ENCODE measurements around the gene KMT2B. TPM values are rescaled to one million over a fixed set of nuclear protein-coding genes. Genes with fewer than 3 reads are reported as not detected.

KMT2B gene
- total and polyA plus RNA-seq, 8 donors, result 8.3 to 92.4 (median 18.9) TPM

DNA sequence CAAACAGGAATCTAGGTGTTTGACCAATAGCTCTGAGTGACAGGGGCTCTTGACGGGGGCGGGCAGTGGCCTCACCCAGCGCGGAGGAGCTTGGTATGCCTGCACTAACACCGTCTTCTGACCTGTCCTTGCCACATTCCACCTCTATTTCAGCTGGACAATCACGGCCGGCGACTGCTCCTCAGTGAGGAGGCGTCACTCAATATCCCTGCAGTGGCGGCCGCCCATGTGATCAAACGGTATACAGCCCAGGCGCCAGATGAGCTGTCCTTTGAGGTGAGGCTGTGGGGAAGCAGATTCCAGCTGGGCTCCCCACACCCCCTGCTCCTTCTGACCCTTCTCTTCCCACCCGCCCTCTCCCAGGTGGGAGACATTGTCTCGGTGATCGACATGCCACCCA lies 62.3 kb downstream of the KMT2B start:
- Histone ChIP-seq H3K4me3 (no peak overlapping the region), H3K36me3 (peaks cover 5 to 67% (median 55%) of the 10 kb centered on the region in 4 donors), H3K4me1 (peaks cover 7 to 17% (median 15%) of the 10 kb centered on the region in 4 donors), H3K9me3 (no peaks in the 10 kb centered on the region), H3K27ac (no peak overlapping the region), H3K27me3 (no peaks in the 10 kb centered on the region)
- TF ChIP-seq EP300 (IDR thresholded peaks at IDR 0.05) (no peak), POLR2AphosphoS5 (IDR thresholded peaks at IDR 0.05) (no peak), POLR2A (IDR thresholded peaks at IDR 0.05) (no peak)
- TF ChIP-seq, protein P1, sequence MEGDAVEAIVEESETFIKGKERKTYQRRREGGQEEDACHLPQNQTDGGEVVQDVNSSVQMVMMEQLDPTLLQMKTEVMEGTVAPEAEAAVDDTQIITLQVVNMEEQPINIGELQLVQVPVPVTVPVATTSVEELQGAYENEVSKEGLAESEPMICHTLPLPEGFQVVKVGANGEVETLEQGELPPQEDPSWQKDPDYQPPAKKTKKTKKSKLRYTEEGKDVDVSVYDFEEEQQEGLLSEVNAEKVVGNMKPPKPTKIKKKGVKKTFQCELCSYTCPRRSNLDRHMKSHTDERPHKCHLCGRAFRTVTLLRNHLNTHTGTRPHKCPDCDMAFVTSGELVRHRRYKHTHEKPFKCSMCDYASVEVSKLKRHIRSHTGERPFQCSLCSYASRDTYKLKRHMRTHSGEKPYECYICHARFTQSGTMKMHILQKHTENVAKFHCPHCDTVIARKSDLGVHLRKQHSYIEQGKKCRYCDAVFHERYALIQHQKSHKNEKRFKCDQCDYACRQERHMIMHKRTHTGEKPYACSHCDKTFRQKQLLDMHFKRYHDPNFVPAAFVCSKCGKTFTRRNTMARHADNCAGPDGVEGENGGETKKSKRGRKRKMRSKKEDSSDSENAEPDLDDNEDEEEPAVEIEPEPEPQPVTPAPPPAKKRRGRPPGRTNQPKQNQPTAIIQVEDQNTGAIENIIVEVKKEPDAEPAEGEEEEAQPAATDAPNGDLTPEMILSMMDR (IDR thresholded peaks at IDR 0.05), result no peak
- intact Hi-C loops (cut with DNase I; ENCODE audit: low total_unique reads), result no loop called here
- WGBS, 5 donors, result 88 to 95% (median 93%) methylated on average over 13 to 16 of the region's 16 CpGs
- DNase-seq, result no peak

DNA sequence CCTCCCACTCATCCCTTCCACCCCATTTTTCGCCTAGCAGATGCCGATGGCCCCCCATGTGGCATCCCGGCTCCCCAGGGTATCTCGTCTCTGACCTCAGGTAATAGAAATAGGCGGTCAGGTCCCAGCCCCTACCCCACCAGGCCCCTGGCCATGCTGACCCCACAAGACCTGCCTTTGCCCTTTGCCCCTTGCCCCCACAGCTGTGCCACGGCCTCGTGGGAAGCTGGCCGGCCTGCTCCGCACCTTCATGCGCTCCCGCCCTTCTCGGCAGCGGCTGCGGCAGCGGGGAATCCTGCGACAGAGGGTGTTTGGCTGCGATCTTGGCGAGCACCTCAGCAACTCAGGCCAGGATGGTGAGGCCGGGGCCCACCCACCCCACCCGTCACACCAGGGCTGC lies 62.9 kb downstream of the KMT2B start:
- no peaks in the 10 kb centered on the region for H3K9me3 ChIP-seq
- intact Hi-C loops (cut with DNase I; ENCODE audit: low total_unique reads), result no loop called here
- H3K27ac ChIP-seq, result no peak overlapping the region
- H3K27me3 ChIP-seq, result no peaks in the 10 kb centered on the region
- H3K4me3 ChIP-seq, result no peak overlapping the region
- WGBS, 5 donors, result 90 to 98% (median 94%) methylated on average over 18 to 20 of the region's 20 CpGs
- no peak for TF ChIP-seq POLR2AphosphoS5 (IDR thresholded peaks at IDR 0.05)
- TF ChIP-seq, protein P1 (IDR thresholded peaks at IDR 0.05), result no peak
- TF ChIP-seq EP300 (IDR thresholded peaks at IDR 0.05), result no peak
- no peak for TF ChIP-seq POLR2A (IDR thresholded peaks at IDR 0.05)
- peaks cover 5 to 72% (median 62%) of the 10 kb centered on the region in 4 donors for H3K36me3 ChIP-seq
- peaks cover 7 to 16% (median 11%) of the 10 kb centered on the region in 4 donors for H3K4me1 ChIP-seq
- no peak for DNase-seq

DNA sequence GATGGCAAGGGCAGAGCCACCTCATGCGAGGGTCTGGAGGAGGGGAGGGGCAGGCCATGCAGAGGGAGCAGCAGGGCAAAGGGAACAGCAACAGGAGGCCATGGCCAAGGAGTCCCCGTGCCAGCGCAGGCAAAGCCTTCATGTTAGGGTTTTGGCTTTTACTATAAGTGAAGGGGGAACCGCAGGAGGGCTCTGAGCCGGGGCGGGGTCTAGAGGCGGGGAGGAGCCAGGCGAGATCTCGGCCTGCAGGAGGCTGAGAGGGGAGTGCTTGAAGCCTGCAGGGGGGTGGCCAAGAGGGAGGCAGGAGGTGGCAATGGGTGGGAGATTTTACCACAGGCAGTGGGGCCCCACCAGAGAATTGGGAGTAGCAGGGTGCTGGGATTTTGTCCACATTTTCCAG lies 63.8 kb downstream of the KMT2B start:
- Histone ChIP-seq H3K4me3 (no peak overlapping the region), H3K36me3 (peaks cover 5 to 81% (median 66%) of the 10 kb centered on the region in 4 donors), H3K27ac (no peak overlapping the region), H3K9me3 (no peaks in the 10 kb centered on the region), H3K4me1 (peaks cover 0 to 7% (median 2%) of the 10 kb centered on the region in 4 donors), H3K27me3 (no peaks in the 10 kb centered on the region)
- TF ChIP-seq POLR2A (IDR thresholded peaks at IDR 0.05), result no peak
- WGBS, 5 donors, result 75 to 88% (median 82%) methylated on average over 9 of the region's 9 CpGs
- intact Hi-C loops (cut with DNase I; ENCODE audit: low total_unique reads), result no loop called here
- DNase-seq, result no peak

DNA sequence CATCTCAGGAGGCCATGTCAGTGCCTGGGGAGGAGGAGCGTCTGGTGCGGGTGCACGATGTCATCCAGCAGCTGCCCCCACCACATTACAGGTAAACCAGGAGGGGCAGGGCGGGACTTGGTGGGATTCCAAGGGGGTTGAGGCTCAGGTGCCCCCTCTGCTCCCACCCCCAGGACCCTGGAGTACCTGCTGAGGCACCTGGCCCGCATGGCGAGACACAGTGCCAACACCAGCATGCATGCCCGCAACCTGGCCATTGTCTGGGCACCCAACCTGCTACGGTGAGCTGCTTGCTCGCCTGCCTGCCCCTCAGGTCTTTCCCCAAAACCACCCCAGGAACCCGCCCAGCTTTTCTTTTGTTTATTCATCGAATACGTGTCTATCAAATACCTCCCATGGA lies 64.8 kb downstream of the KMT2B start:
- Histone ChIP-seq H3K27me3 (no peaks in the 10 kb centered on the region), H3K9me3 (no peaks in the 10 kb centered on the region), H3K4me1 (no peaks in the 10 kb centered on the region), H3K27ac (no peak overlapping the region), H3K36me3 (peaks cover 5 to 91% (median 75%) of the 10 kb centered on the region in 4 donors), H3K4me3 (no peak overlapping the region)
- no peak for DNase-seq
- TF ChIP-seq POLR2A (IDR thresholded peaks at IDR 0.05), result no peak
- TF ChIP-seq, protein P1 (IDR thresholded peaks at IDR 0.05), result no peak
- TF ChIP-seq POLR2AphosphoS5 (IDR thresholded peaks at IDR 0.05), result no peak
- no peak for TF ChIP-seq EP300 (IDR thresholded peaks at IDR 0.05)
- intact Hi-C loops (cut with DNase I; ENCODE audit: low total_unique reads), result no loop called here
- 94 to 95% (median 95%) methylated on average over 9 to 12 of the region's 12 CpGs for WGBS, 5 donors
